Inferior parietal cortex (tissue), 1 donor: ENCODE measurements around the gene ABCA7.

Experiments used
- DNase-seq: peaks from one replicate; pipeline ENCODE4 v3.0.0-alpha.2; 2016; ENCODE audit errors: extremely low spot score

Gene ABCA7, protein sequence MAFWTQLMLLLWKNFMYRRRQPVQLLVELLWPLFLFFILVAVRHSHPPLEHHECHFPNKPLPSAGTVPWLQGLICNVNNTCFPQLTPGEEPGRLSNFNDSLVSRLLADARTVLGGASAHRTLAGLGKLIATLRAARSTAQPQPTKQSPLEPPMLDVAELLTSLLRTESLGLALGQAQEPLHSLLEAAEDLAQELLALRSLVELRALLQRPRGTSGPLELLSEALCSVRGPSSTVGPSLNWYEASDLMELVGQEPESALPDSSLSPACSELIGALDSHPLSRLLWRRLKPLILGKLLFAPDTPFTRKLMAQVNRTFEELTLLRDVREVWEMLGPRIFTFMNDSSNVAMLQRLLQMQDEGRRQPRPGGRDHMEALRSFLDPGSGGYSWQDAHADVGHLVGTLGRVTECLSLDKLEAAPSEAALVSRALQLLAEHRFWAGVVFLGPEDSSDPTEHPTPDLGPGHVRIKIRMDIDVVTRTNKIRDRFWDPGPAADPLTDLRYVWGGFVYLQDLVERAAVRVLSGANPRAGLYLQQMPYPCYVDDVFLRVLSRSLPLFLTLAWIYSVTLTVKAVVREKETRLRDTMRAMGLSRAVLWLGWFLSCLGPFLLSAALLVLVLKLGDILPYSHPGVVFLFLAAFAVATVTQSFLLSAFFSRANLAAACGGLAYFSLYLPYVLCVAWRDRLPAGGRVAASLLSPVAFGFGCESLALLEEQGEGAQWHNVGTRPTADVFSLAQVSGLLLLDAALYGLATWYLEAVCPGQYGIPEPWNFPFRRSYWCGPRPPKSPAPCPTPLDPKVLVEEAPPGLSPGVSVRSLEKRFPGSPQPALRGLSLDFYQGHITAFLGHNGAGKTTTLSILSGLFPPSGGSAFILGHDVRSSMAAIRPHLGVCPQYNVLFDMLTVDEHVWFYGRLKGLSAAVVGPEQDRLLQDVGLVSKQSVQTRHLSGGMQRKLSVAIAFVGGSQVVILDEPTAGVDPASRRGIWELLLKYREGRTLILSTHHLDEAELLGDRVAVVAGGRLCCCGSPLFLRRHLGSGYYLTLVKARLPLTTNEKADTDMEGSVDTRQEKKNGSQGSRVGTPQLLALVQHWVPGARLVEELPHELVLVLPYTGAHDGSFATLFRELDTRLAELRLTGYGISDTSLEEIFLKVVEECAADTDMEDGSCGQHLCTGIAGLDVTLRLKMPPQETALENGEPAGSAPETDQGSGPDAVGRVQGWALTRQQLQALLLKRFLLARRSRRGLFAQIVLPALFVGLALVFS (N-terminal part only)

DNA sequence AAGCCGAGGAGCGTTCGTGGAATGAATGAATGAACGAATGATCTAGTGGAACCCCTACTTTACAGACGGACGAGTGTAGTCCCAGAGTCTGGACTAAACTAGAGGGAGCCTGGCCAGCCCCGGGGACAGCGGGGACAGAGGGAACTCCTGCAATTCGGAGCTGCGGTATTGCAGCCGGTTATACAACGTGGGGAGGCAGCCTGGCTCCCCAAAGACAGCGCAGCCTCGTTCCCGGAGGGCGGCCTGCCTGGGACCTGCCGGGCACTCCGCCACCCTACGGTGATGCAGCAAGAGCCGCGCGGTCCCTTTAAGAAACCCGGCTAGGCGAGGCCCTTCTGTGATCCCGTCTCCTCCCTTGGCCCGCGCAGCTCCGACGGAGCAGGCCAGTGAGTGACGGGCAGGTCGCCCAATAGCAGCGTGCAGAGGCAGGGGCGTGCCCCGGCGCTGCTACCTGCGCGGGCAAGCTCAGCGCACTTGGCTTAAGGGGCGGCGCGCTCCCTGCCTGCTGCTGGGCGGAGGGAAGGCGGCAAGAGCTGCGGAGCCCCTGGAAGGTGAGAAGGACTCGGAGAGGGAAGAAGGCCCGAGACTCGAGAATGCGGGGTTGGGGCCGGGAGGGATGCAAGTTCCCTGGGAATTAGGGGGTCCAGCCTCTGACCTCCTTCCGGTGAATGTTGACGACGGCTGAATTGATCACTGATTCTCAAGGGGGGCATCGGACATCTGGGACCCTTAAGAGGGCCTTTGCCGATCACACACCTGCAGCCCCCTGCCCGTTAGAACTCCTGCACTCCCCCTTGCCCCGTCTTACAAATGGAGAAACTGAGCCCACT is at the start of gene ABCA7:
TSS of gene ABCA7 (plus strand) at position 462 of the 830 bp plus-strand sequence. CDS start 1,255 bp downstream, outside the sequence.
- DNase-seq, result peak; percentile 97

DNA sequence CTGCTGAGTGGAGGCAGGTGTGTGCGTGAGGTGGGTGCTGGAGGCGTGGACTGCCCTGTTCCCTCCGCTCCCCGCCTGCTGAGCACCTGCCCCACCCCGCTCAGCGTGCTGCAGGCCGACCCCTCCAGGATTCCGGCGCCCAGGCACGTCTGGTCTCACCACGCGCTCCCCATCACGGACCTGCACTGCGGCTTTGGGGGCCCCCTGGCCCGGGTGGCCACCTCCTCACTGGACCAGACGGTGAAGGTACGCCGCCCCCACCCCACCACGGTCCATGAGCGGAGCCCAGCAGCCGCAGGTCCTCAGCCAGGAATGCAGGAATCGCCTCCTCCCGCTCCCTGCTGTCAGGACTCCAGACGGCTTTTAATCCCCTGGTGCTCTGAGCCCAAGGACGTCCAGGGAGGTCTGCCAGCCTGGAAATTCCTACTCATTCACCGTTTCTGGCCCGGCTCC is 49.8 kb upstream of the ABCA7 start:
- no peak for DNase-seq

GRCh38 chr19:990746-991145 is 49.2 kb upstream of the ABCA7 start:
- no peak for DNase-seq

DNA sequence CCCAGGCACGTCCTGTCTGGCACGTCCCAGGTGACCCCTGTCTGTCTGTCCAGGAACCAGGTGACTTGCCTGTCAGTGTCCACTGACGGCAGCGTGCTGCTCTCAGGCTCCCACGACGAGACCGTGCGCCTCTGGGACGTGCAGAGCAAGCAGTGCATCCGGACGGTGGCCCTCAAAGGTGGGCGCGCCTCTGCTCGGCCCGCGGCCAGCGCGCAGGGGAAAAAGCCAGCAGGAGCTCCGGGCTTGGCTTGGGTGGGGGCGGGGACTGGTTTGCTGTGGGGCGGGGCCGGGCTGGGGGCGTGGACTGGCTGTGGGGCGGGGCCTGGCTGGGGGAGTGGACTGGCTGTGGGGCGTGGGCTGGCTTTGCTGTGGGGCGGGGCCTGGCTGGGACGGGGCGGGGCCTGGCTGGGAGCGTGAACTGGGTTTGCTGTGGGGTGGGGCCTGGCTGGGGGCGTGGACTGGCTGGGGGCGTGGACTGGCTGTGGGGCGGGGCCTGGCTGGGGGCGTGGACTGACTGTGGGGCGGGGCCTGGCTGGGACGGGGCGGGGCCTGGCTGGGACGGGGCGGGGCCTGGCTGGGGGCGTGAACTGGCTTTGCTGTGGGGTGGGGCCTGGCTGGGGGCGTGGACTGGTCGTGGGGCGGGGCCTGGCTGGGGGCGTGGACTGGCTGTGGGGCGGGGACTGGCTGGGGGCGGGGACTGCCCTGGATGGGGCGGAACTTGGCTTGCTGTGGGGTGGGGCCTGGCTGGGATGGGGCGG is 48.6 kb upstream of the ABCA7 start:
- DNase-seq, result no peak

- no peak for DNase-seq
Observed at GRCh38 chr19:991932-992669, 47.8 kb upstream of the ABCA7 start.

GRCh38 chr19:992670-993055 is 47.2 kb upstream of the ABCA7 start:
- no peak for DNase-seq

GRCh38 chr19:993361-993830 is 46.5 kb upstream of the ABCA7 start:
- DNase-seq, result no peak

DNA sequence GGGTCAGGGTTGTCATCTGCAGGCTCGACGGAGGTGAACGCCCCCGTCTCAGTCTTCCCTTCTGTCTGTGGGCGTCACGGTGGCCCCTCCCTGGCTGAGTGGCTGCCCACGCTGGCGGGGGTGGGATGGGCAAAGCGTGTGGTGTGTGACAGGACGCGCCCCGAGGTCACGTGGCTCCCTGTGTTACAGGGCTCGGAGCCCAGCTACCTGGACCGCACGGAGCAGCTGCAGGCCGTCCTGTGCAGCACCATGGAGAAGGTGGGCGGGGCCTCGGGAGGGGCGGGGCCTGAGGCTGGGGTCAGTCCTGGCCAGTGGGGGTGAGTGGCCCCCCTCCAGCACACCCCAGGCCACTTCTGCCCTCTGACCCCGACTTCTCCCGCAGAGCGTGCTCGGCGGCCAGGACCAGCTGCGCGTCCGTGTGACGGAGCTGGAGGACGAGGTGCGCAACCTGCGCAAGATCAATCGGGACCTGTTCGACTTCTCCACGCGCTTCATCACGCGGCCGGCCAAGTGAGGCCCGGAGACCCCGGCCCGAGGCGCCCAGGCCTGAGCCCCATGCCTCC is 46.0 kb upstream of the ABCA7 start:
- no peak for DNase-seq

- DNase-seq, result no peak
Observed at GRCh38 chr19:994516-994915, 45.4 kb upstream of the ABCA7 start.

DNA sequence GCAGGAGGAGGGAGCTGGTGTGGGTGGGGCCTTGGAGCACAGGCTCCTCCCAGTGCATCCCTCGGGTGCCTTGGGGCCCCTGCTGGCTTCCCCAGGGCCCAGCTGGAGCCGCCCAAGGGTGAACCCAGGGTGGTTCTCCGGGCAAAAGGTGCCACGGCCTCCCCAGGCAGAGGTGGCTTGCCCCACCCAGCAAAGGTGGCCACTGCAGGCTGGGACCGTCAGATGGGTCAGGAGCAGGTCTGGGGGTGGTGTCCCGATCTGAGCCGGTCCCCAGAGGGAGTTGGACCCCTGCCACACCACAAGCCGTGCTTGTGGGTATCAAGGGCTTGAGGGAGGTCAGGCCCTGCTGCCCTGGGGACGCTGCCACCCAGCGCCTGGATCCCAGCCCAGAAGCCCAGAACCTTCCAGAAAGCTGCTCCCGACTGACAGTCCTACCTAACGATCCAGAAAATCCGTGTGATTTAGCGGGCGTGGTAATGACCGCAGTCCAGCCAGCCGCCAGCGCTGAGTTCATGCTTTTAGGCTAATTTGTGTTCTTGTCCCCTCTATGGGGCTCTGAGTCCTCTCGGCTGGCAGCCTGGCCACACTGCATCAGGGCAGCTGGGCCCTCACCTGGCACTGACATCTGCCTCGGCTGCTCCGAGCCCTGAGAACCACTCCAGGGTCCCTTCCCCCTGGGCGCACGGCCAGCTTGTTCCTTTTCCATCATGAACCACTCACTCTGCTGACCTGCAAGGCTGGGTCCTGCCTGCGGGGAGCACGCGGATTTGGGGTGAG is 44.7 kb upstream of the ABCA7 start:
- no peak for DNase-seq

DNA sequence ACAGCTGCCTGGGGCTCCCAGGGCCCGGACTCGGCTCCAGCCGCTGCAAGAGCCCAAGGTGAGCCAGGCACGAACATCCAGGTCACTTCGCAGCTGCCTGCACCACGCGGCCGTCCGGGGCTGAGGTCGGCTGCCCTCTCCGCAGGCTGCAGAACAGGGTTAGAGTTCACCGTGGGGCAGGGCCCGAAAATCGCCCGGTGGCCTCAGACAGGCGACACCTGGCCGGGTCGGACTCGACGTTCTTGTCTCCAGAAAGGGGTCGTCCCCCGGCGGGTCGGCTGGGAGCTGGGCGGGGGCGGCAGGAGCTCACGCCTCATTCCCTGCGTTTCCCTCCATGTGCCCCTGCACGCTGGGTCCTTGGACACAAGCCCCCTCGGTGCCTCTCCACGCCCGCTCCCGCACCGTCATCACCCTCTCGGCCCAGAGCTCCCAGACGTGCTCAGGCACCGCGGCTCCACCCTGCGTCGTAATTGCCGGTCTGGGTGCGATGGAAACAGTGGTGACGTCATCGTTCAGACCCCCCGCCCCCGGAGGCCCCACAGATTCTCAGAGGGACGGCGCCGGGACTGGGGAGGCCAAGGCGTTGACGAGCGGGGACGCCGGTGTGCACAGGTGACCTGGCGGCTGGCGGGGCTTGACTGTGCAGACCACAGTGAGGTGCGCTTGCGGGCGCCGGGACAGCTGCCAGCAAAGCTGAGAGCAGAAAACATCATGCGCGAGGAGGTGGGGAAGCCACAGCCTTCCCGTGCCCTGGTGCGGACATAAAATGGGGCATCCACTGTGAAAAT is 43.7 kb upstream of the ABCA7 start:
- DNase-seq, result no peak

DNA sequence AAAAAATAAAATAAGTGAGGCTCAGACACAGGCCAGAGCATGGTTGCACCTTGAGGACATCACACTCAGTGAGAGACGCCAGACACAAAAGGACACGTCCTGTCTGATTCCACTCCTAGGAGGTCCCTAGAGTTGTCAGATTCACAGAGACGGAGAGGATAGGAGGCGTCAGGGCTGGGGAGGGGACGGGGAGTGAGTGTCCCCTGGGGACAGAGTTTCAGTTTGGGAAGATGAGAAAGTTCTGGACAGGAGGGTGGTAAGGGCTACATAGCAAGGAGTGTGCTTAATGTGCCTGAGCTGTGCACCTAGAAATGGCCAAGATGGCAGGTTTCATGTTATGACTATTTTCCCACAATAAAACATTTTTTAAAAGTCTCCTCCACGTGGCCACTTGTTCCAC is 41.8 kb upstream of the ABCA7 start:
- DNase-seq, result no peak

- no peak for DNase-seq
Observed at GRCh38 chr19:999379-999719, 40.6 kb upstream of the ABCA7 start.

DNA sequence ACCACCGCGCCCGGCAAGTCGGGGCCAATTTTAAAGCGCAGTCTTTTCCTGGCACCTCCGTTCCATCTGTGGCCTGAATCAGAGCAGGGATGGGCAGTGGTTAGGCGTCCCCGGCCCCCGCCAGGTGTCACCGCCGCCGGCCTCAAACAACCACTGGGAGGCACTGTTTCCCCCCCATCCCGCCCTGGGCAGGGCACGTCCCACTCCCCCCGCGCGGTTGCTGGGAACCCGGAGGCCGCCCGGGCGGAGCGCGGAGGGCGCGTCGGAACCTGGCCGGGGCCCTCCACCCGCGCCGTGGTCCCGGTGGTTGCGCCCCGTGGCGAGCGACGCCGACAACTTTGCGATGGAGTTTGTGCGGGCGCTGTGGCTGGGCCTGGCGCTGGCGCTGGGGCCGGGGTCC is 39.8 kb upstream of the ABCA7 start, which contains the start of gene GRIN3B:
TSS of gene GRIN3B (plus strand) at position 325 of the 400 bp plus-strand sequence. CDS start at position 344, 19 bp downstream.
- DNase-seq, result no peak

DNA sequence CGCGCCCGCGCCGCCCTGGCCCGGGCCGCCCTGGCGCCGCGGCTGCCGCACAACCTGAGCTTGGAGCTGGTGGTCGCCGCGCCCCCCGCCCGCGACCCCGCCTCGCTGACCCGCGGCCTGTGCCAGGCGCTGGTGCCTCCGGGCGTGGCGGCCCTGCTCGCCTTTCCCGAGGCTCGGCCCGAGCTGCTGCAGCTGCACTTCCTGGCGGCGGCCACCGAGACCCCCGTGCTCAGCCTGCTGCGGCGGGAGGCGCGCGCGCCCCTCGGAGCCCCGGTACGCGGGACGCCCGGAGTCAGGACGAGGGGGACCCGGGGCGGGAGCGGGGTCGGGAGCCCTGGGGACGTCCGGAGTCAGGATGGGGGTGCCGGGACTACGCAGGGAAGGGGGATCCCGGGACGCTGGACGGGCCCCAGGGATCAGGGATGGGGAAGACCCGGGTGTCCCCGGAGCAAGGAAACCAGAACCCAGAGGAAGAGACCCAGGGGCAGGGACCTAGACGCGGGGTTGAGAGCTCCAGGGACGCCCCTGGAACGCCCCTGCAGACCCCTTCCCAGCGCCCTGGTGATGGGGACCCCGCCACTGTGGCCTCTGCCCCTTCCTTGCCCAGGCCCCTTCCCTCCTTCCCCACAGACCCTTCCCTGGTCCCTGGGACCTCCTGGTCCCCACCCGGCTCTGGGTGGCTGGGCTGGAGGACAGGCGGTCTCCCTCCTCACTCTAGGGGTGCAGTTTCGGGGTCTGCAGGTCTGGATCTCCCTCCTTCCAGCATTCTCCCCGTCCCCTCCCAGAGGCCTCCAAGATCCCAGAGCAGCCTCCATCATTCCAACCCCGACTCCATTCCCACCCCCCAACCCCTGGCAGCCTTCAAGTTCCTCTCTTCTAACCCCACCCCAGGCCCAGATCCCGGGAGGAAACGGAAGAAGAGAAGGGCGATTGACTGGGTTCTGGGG is 39.0 kb upstream of the ABCA7 start:
- no peak for DNase-seq

- peak; percentile 30 for DNase-seq
Observed at GRCh38 chr19:1001538-1002166, 38.3 kb upstream of the ABCA7 start.
